GM12874 (cell line): ENCODE results near the gene HERC3.

Experiments
- CTCF ChIP-seq: IDR thresholded peaks from 2 replicates; pipeline ENCODE4 v1.5.1; 2011; ENCODE audit warnings: low read depth, mild to moderate bottlenecking, control low read depth, low read length, moderate library complexity; ENCODE audit not compliant: insufficient read depth

HERC3 gene

GRCh38 chr4:88623097-88623496 lies 30.8 kb downstream of the HERC3 start:
- no peak for TF ChIP-seq CTCF

GRCh38 chr4:88628746-88629145 lies 36.5 kb downstream of the HERC3 start:
- no peak for TF ChIP-seq CTCF

- TF ChIP-seq CTCF = no peak
Observed at GRCh38 chr4:88629826-88630225, 37.5 kb downstream of the HERC3 start.

- no peak for TF ChIP-seq CTCF
Observed at GRCh38 chr4:88630756-88631155, 38.5 kb downstream of the HERC3 start.

GRCh38 chr4:88643932-88644331 lies 51.7 kb downstream of the HERC3 start:
- TF ChIP-seq CTCF = no peak

- TF ChIP-seq CTCF = no peak
Observed at GRCh38 chr4:88645994-88646393, 53.7 kb downstream of the HERC3 start.

- no peak for TF ChIP-seq CTCF
Observed at GRCh38 chr4:88646528-88647280, 54.4 kb downstream of the HERC3 start.
